Eye (tissue), 1 donor: ENCODE data around the gene HCFC1.

Experiments
- DNase-seq: peaks from one replicate; pipeline ENCODE4 v3.0.0-alpha.2; 2015

The HCFC1 gene

DNA sequence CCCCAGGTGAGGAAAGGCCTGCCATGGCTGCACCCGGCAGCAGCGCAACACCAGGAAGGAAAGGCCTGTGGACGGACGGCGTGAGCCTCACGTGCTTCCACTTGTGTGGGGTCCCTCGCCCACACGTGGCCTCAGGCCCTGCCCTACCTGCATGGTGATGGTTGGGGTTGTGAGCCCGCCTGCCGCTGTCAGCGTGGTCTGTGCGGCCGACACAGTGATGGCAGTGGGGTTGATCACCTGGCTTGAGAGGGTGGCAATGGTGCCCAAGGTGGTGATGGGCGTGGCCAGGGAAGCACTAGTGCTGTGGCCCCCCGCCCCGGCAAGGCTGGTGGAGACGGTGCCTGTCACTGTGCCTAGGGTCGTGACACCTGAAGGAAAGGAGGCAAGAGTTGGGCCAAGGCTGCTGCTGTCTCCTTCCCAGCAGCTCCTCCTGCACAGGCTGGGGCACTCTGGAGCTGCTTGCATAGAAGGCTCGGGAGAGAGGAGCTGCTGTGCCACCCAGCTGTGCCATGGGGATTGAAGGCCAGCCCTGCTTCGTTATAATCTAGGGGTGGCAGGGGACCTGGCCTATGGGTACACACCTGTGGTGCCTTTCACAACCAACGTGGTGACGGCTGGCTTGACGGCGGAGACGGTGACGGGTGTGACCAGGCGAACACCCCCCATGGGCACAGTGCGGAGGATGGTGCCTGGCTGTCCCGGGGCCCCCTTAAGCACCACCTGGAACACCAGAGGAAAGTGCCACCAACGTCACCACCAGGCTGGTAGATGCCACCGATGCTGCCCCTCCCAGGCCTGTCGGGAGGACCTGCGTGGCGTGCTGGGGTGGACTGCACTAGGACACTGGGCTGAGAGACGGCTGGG lies 15.3 kb downstream of the HCFC1 start:
- DNase-seq = no peak

DNA sequence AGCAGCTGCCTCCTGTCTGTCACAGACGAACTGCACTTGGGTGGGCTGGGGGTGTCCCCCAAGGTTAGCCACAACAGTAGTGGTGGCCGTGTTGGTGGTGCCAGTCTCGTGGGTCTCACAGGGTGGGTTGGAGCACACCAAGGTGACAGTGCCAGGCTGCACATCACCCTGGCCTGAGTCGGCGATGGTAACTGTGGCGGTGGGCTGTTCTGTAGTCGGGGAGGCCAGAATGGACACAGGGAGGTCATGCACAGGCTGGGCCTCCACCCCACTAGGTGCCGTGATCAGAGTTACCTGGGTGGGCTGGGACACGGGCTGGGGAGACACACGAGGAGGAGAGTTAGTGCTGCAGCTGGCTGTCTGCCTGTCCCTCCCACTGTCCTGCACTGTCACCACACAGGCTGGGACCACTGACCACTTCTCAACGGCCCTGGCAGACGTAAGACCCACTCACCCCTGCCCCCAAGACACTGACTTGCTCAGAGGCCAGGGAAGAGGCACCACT lies 16.3 kb downstream of the HCFC1 start:
- DNase-seq = no peak

DNA sequence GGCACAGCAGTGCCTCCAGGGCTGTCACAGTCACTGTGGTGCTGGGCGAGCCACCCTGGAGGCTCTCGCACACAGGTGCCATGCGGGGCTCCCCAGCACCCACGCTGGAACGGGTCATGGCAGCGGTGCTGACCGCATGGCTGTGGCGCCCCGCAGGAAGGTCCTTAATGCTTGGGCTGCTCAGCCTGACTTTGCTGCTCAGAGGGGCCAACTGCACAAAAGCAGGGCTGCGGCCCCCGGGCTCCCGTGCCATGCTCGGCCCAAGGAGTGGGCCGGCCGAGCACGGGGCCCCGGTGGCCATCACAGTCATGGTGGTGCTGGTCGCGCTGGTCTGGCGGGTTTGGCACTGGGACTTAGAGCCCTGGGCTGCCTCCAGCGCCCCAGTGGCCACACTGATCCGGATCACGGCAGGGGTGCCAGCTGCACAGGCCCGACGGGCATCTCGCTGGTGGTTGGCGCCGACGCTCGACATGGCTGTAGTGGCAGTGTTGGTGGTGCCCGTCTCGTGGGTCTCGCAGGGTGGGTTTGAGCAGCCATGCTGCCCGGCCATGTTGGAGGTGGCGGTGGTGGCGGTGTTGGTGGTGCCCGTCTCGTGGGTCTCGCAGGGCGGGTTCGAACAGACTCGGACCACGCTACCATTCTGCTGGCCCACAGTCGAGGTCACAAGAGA lies 16.9 kb downstream of the HCFC1 start:
- DNase-seq = no peak

DNA sequence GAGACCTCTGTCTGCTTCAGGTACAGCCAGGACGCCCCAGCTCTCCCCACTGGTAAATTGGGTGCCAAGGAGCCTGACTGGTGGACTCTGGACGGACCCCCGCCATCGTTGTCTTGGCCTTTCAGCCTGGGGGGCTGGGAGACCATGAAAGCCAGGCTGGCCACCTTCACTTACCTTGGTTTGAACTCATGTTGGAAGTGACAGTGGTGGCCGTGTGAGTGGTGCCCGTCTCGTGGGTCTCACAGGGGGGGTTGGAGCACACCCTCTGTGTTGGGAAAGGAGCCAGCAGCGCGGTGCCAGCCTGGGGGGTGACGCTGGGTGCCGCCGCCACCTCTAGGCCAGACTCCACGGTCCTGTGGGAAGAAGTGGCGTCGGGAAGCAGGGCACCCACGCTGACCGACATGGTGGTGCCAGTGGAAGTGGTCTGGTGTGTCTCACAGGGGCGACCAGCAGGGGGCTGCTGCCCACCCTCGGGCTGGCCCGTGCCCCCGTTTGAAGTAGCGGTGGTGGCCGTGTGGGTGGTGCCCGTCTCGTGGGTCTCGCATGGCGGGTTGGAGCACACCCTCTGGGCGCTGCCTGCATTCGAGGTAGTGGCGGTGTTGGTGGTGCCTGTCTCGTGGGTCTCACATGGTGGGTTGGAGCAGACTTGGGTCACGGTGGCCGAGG lies 17.6 kb downstream of the HCFC1 start:
- DNase-seq = no peak

DNA sequence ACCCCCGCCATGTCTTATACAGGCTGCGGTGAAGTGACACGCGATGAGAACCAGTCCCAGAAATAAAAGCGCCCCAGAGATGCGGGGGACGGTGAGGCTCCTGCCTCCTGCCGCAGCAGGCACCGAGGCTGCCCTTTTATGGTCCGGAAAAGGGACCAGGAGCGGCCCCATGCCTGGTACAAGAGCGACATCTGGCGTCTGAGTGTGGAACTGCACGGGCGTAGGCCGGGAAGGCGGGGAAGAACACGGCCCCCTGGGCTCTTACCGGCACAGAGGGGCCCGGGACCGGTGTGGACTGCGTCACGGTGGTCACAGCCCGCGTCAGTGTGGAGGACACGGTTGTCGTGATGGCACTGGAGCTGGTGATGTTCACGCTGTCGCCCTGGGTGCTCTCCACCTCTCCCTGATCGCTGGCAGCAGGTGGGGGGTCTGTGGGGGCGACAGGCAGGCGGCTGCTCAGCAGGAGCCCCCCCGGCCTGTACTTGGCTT lies 18.2 kb downstream of the HCFC1 start:
- DNase-seq = peak; percentile 87

DNA sequence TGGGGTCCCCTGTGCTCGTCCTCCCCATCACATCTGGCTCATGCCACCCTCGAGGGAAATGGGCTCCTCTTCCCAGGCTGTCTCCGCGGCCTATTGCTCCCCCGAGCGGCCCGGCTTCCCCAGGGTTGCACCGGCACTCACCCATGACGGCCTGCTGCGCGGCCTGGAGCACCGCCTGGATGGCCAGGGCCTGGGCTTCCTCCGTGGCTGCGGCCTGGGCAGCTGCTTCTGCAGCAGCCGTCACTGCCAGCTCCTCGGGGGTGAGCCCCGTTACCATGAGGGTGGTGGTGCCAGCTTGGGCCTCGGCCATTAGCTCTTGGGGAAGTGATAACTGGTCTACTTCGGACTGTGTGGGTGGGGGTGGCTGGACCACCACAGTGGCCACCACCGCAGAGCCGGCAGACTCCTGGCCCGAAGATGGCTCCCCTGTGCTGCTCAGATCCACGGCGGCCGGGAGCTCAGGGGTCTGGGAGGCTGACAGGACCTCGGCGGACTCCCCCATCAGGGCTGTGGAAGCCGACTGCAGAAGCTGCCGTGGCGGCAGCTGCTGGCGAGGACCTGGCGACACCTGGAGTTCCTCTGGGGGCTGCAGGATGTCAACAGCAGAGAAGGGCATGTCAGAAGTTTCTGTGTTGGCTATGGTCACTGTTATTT lies 19.1 kb downstream of the HCFC1 start:
- DNase-seq = no peak

DNA sequence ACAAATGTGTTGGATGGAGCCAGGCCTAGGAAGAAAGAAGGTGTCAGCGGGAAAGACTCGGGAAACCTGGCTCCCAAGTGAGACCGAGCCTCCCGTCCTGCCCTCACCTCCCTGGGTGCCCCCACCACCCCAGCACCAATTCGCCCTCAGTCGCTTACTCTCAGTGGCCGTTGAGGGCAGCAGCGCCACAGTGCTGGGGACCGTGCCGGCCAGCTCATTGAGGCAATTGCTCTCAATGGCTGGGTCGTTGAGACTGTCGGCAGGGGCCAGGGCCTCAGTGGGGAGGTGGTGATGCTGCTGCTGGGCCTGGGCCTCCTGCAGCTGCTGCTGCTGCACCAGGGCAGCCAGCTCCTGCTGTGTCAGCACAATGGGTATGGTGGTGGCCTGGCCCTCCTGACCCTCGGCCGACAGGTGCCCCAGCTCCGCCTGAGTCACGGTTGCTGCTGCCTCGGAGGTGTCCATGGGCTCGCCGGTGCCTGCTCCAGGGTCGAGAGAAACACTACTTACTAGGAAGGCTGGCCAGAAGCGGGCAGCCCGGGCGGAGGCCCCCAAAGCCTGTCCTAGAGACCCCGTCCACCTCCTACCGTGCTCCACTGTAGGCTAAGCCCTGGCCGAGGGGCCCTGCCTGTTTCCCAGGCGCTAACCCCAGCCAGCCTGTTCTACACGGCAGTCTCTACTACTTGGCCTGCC lies 19.8 kb downstream of the HCFC1 start:
- no peak for DNase-seq

DNA sequence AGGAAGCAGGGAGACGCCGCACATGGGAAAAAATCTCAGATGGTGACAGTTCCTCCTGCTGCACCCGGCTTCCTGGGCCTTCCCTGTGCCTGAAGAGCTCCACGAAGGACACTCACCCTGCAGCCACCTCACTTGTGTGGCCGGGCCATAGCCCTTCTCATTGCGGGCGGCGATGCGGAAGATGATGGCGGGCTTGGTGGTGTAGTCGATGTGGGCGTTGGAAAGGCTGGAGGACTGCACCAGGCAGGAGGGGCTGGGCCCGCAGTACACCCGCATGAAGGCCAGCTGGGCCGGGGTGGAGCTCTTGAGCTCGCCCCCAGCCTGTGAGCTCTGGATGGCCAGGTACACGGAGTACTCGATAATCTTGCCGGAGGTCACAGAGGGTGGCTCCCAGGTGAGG lies 21.5 kb downstream of the HCFC1 start:
- DNase-seq = peak; percentile 56

DNA sequence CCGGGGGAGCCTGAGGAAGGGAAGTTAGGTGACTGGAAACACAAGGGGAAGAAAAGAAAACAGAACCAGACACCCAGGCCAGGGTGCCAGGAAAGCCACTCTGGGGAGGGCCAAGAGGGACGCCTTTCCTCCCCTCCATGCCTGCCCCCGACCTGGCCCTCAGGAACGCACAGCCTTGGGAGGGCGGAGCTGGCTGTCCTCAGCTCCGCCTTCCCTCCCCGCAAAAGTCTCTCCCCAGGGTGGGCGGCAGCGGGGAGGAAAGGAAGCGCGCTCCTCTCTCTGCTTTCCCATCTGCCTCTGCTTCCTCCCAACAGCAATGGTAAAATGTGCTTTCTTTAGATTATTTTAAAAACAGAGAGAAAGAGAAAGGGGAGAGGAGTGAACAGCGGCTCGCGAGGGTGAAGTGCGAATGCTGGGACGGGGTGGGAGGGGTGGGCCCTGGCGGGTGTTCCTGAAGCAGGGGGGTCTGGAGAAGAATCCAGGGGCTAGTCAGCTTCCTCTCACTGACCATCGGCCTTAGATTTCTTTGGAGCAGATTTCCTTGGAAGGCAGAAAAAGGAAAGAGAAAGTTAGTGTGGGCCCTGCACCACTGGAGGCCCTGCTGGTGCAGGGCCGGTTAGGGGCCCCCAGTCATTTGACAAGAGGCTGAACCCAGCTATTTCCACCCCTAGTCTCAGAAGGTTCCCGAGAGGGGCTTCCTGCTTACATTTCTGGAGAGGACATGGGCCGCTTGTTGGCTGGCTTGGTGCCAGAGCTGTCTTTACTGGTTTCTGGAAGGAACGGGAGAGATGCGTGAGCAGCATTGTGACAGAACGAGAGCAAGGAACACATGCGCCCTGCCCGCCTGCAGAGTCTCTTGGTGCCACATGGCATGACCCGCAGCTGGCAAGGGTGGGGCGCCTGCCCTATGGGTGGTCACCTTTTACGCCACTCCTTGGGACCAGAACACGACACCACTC lies 22.5 kb downstream of the HCFC1 start:
- peak; percentile 43 for DNase-seq

DNA sequence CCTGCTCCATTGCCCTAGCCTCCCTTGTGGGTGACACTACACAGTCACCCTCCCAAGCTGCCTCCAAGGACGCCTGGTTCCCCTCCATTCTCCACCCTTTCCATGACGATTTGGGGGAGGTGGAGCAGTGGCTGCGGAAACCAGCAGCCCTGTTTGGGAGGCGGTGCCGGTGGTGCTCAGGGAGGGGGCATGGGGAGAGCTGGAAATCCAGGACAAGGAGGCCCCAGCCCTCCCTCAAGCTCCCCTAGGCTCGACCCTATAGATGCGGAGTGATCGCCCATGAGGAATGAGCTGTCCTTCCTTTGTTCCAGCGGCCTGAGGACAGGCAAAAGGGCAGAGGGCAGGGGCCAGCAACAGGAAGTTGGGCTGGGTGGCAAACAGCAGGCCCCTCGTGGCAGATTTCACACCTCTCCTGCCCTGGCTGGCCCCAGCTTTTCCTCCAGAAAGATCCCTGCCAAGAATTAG lies 23.6 kb downstream of the HCFC1 start:
- peak; percentile 44 for DNase-seq

DNA sequence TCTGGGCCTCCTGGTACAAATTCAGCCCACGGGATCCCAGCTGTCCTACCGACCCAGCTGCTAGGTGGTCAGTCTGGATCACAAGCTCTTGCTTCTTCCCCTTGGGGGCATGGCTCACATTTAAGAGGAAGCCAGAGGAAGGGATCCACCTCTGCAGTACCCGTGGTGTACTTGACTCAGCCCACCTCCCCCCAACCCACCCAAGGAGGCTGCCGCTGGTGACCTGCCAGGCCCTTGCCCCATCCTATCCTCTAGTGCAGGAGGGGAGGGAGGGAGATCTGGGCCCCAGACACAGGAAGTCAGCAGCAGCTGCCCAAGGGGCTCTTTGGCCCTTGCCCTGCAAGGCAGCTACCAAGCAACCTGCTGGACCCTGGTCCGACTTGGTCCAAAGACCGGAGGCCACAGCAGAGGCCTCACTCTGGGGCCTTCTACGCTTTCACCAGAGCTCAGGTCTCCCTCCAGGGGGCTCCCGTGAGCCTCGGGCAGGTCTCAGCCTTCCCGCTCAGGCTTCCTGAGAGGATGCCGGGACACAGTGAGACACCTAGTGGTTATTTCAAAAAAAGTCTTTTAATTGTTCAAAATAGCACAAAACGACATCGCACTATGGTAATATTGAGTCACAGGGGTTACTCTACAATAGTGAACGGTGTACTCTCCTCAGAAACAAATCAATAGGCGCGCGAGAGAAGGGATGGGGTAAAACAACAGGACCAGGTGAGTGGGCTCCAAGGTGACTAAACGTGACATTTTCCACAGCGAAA lies 24.4 kb downstream of the HCFC1 start:
- peak; percentile 83 for DNase-seq

DNA sequence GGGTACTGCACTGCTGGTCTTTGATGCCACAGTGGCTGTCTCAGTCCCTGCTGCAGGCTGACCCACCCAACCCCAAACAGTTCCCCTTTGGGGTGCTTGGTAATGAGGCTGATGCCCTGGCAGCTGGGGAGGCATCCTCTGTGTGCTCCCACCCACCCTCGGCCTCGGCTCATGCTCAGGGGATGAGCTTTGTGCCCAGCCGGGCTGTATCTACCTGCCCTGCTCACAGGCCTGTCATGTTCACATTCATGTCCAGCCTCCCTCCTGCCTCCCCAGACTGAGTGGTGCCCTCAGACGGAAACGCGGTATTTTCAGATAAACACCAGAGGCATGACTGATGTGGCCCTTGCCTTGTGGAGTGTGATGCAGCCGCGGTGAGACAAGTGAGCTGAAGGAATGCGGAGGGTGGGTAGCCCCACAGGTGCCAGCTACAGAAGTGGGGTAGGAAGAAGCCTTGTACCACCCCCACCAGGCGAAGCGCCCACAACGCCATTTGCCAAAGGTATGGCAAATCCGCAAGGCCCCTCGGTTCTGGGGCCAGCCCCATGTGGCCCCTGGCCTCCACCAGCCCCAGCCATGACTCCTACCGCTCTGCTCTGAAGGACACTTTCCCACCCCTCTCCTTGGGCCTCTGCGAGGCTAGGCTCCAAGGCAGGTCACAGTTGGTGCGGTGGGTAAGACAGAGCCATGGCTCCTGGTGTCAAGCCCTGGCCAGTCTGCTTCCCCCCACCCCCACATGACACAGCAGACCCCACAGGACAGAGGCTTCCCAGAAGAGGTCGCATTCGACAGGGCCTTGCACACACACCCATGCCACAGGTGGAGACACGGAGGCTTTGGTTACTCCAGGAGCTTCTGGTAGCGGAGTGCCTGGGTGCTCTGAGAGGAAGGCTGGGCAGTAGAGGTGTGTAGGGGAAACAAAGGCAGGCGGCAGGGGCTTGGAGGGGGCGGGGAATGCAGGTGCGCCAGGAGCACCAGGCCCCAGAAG lies 25.4 kb downstream of the HCFC1 start:
- no peak for DNase-seq

DNA sequence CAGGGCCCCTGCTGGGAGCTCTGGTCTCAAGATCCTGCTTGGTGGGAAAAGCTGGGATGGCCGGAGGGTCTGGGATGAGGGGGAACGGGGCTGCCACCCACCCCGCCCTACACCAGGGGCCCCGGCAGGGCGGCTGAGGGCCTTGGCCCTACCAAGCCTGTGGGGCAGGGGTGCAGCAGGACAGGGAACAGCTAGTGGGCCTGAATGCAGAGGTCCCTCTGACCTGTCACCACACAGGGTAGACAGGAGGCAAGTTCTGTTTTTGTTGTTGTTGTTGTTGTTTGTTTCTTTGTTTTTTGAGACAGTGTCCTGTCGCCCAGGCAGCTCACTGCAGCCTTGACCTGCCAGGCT lies 26.8 kb downstream of the HCFC1 start:
- no peak for DNase-seq

DNA sequence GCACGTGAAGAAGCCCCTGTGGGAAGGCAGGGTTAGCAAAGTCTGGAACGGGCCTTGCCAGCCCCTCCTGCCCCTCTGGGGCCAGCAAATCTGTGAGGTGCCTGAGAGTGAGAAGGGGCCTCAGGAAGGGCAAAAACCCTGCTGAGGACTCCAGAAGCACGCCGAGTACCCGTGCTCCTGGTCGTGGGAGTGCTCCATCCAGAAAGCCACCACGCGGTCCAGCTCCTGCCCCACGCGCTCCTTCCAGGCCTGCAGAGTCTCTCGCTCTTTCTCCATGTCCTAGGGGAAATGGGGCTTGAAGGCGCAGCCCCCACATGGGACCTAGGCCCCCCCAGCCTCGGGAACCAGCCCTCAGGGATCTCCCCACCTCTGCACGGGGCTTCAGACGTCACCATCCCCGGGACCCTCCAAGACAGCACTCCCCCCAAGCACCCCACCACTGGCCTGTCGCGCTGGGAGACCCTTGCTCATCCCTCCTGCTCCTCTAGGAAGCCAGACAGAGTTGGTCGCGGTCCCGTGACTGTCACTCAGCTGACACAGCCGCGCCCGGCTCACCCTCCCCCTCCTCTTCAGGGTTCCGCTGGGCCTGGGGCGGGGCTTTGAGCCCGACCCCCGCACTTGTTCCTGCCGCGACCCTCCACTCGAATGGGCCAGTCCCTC lies 27.3 kb downstream of the HCFC1 start, which contains the start of gene RENBP:
Gene RENBP (minus strand): TSS at position 504 of the 660 bp plus-strand sequence. CDS start 33 bp downstream, at position 471.
- peak; percentile 74 for DNase-seq

DNA sequence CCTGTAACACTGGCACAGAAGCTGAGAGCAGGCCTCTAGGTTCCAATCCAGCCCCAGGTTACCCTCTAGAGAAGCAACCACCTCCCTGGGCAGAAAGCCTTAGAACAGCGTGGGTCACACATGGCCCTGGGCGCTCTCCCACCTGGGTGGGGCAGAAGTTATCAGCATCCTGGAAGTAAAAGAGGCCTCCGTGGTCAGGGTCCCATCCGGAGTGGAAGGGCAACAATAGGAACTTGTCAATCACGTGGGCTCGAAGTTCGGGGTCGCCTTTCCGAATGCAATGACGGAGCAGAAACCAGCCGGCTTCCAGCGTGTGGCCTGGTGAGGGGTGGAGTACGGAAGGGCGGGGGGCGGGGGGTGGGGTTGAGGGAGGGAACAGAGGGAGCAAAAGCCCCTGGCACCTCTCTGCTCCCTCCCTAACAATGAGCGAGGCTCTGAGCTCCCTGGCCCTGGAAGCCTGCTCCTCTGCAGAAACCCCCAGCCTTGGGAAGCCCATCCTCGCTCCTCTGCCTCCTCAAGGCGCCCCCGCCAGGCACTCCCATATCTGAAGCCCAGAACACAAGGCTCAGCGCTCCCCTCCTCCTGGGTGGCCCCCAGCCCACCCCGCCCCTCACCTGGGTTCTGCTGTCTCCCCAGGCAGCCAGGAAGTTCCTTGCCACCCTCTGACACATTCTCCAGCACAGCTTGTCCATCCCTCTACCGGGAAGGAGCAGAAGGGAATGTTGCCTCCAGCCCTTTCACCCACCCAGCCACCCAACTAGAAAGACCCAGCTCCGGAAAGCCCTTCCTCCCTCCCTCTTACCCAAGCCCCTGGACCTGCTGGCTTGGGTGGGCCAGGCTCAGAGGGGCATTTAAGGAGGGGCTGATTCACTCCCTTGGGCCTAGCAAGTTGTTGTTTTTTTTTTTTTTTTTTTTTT lies 30.0 kb downstream of the HCFC1 start:
- DNase-seq = no peak

DNA sequence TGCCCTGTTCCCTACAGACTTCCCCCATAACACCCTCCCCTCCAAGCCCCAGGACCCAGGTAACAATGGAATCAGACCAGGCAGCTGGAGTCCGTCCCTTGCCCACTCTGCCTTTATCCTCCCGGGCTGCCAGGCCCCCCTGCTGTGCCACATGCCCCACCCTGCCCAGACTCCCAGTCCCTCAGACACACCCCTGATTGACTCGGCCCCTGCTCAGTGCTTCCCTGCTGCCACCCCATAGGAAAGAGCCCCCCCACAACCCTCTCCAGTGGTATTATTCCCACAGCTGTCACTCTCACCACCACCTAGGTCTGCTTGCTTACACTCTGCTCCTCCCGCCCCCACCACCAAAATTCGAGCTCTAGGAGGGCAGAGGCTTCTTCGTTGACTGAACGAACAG lies 32.0 kb downstream of the HCFC1 start:
- DNase-seq = no peak

DNA sequence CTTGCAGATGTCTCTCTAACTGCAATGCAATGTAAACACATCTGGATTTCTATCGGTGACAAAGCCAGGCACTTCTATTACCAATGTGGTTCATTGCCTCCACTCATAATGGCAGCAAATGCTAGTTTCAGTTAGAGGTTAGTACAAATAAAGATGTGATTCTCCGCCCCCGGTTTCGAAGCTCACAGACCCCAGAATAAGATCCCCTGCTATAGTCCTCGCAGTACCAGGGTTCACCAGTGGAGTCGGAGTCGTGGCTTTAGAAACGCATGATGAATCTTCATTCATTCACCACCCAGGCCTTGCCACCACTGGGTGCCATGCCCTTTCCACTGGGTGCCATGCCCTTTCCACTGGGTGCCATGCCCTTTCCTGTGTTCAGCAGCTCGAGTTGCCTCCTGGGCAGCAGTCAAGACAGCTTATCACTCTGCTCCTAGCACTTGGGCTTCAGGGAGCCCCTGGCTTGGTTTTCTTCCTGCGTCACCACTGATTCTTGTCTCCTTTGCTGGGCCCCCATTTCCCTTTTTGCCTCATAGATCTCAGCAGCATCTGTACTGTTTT lies 33.3 kb downstream of the HCFC1 start:
- DNase-seq = no peak
